ENCODE results near the gene HTATIP2. TPM values are rescaled to one million over a fixed set of nuclear protein-coding genes. Genes with fewer than 3 reads are reported as not detected.
A peak's percentile ranks its signal among the peaks of the same experiment; 100 is the strongest.
"Not testable (repeated sequence)": the region's sequence is repeated elsewhere in the genome, so short reads cannot be mapped to it uniquely, and the experiment has no call there.

The HTATIP2 gene
- total RNA-seq (2014; rRNA removed), result 44.1 and 46.7 TPM in 2 replicates
- polyA plus RNA-seq (2012), result 44.0 TPM

- peak; percentile 44 for DNase-seq (ENCODE audit: low read depth)
Observed at GRCh38 chr11:20363500-20364340, at the start of gene HTATIP2. Gene HTATIP2, plus strand, starts transcription at chr11:20363714. Its CDS starts 524 bp downstream, at chr11:20364238.

GRCh38 chr11:20315800-20316199 is 47.7 kb upstream of the HTATIP2 start:
- DNase-seq (ENCODE audit: low read depth), result no peak

- no peak for DNase-seq (ENCODE audit: low read depth)
Observed at GRCh38 chr11:20321177-20321576, 42.3 kb upstream of the HTATIP2 start.

GRCh38 chr11:20327377-20327935 is 36.1 kb upstream of the HTATIP2 start:
- DNase-seq (ENCODE audit: low read depth), result no peak

- no peak for DNase-seq (ENCODE audit: low read depth)
Observed at GRCh38 chr11:20336056-20336455, 27.5 kb upstream of the HTATIP2 start.

- peak; percentile 31 for DNase-seq (ENCODE audit: low read depth)
Observed at GRCh38 chr11:20337526-20338154, 25.9 kb upstream of the HTATIP2 start.

GRCh38 chr11:20342347-20343141 is 21.0 kb upstream of the HTATIP2 start:
- peak; percentile 11 for DNase-seq (ENCODE audit: low read depth)

- no peak for DNase-seq (ENCODE audit: low read depth)
Observed at GRCh38 chr11:20351136-20351535, 12.4 kb upstream of the HTATIP2 start.

- DNase-seq (ENCODE audit: low read depth), result no peak
Observed at GRCh38 chr11:20351751-20352262, 11.7 kb upstream of the HTATIP2 start.

GRCh38 chr11:20353829-20354434 is 9.6 kb upstream of the HTATIP2 start:
- peak; percentile 37 for DNase-seq (ENCODE audit: low read depth)

- DNase-seq (ENCODE audit: low read depth), result peak; percentile 43
Observed at GRCh38 chr11:20355221-20356219, 8.0 kb upstream of the HTATIP2 start.

- DNase-seq (ENCODE audit: low read depth), result no peak
Observed at GRCh38 chr11:20357150-20357549, 6.4 kb upstream of the HTATIP2 start.

GRCh38 chr11:20360650-20361049 is 2.9 kb upstream of the HTATIP2 start:
- DNase-seq (ENCODE audit: low read depth), result peak; percentile 37

- no peak for DNase-seq (ENCODE audit: low read depth)
Observed at GRCh38 chr11:20362481-20362880, 1.0 kb upstream of the HTATIP2 start.

- no peak for DNase-seq (ENCODE audit: low read depth)
Observed at GRCh38 chr11:20363149-20363499, 390 bp upstream of the HTATIP2 start.

GRCh38 chr11:20364341-20364792 is 853 bp downstream of the HTATIP2 start:
- no peak for DNase-seq (ENCODE audit: low read depth)

GRCh38 chr11:20365465-20365864 is 2.0 kb downstream of the HTATIP2 start:
- DNase-seq (ENCODE audit: low read depth), result not testable (repeated sequence)

- peak; percentile 89 for DNase-seq (ENCODE audit: low read depth)
Observed at GRCh38 chr11:20367313-20367948, 3.9 kb downstream of the HTATIP2 start.

GRCh38 chr11:20368438-20368837 is 4.9 kb downstream of the HTATIP2 start:
- peak; percentile 44 for DNase-seq (ENCODE audit: low read depth)
